ENCODE data around the gene EPC1. TPM values are rescaled to one million over a fixed set of nuclear protein-coding genes. Genes with fewer than 3 reads are reported as not detected.
"Not testable (repeated sequence)": the region's sequence is repeated elsewhere in the genome, so short reads cannot be mapped to it uniquely, and the experiment has no call there.

EPC1 gene
- total RNA-seq, 4 donors from 2014 or later: 47.5 to 72.8 (median 62.7) TPM

DNA sequence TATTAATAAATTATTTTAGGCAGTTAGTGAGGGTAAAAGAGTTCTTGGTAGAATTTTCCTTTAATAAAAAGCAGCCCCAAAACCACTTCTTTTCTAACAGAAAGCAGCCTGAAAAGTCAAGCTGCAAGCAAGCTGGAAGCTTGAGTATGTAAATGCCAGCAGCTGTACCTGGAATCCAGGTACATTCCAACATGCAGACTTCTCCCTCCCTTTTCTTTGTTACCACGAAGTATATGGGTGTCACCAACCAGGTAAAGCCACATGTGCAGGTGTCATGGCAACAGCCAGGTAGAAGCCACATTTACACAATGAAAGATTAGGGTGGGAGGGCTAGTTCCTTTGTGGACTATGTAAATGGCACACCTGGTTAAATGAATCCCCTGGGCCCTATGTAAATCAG, 114.6 kb downstream of the EPC1 start:
- no peak for DNase-seq (ENCODE audit: low spot score in 2 of 2)
- Histone ChIP-seq H3K4me1 (no peaks in the 10 kb centered on the region), H3K27ac (no peak overlapping the region), H3K36me3 (no peaks in the 10 kb centered on the region), H3K27me3 (no peaks in the 10 kb centered on the region), H3K4me3 (no peak overlapping the region), H3K9me3 (peaks cover 0 to 4% (median 0%) of the 10 kb centered on the region in 4 donors)
- TF ChIP-seq EP300 (IDR thresholded peaks at IDR 0.05): no peak
- TF ChIP-seq POLR2A (IDR thresholded peaks at IDR 0.05): no peak
- TF ChIP-seq, protein P1, sequence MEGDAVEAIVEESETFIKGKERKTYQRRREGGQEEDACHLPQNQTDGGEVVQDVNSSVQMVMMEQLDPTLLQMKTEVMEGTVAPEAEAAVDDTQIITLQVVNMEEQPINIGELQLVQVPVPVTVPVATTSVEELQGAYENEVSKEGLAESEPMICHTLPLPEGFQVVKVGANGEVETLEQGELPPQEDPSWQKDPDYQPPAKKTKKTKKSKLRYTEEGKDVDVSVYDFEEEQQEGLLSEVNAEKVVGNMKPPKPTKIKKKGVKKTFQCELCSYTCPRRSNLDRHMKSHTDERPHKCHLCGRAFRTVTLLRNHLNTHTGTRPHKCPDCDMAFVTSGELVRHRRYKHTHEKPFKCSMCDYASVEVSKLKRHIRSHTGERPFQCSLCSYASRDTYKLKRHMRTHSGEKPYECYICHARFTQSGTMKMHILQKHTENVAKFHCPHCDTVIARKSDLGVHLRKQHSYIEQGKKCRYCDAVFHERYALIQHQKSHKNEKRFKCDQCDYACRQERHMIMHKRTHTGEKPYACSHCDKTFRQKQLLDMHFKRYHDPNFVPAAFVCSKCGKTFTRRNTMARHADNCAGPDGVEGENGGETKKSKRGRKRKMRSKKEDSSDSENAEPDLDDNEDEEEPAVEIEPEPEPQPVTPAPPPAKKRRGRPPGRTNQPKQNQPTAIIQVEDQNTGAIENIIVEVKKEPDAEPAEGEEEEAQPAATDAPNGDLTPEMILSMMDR (IDR thresholded peaks at IDR 0.05): no peak
- 21 to 67% methylated on average over 1 of the region's 1 CpG for WGBS, 2 donors

DNA sequence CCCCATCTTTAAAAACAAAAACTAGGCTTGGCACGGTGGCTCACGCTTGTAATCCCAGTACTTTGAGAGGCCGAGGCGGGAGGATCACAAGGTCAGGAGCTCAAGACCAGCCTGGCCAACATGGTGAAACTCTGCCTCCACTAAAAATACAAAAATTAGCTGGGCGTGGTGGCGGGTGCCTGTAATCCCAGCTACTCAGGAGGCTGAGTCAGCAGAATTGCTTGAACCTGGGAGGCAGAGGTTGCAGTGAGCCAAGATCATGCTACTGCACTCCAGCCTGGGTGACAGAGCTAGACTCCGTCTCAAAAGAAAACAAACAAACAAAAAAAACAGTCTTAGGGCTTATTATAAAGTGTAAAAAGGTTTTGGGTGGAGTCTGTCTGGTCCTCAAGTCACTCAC, 117.2 kb downstream of the EPC1 start:
- not testable (repeated sequence) for DNase-seq (ENCODE audit: low spot score in 2 of 2); H3K27me3 ChIP-seq; H3K4me3 ChIP-seq; H3K9me3 ChIP-seq; H3K4me1 ChIP-seq; H3K27ac ChIP-seq; H3K36me3 ChIP-seq
- 89 to 90% methylated on average over 7 of the region's 7 CpGs for WGBS, 2 donors

DNA sequence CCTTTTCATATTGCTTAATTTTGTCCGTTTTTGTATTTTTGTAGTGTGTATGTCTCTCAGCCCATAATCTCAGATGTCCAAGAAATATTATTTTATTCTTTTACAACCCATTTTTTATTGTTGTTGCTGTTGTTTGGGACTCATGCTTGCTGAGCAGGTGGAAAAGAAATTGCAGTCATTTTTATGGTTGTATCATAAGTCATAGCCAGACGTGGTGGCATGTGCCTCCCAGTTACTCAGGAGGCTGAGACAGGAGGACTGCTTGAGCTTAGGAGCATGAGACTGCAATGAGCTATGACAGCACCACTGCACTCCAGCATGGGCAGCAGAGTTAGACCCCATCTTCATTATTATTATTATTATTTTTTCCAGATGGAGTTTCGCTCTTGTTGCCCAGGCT, 117.8 kb downstream of the EPC1 start:
- Histone ChIP-seq H3K27me3 (no peaks in the 10 kb centered on the region), H3K27ac (no peak overlapping the region), H3K4me3 (no peak overlapping the region), H3K9me3 (peaks cover 0 to 4% (median 0%) of the 10 kb centered on the region in 4 donors), H3K4me1 (no peaks in the 10 kb centered on the region), H3K36me3 (no peaks in the 10 kb centered on the region)
- DNase-seq (ENCODE audit: low spot score in 2 of 2): no peak
- WGBS, 2 donors: 46 to 68% methylated on average over 3 of the region's 3 CpGs
- TF ChIP-seq EP300 (IDR thresholded peaks at IDR 0.05) (no peak), POLR2A (IDR thresholded peaks at IDR 0.05) (no peak)

DNA sequence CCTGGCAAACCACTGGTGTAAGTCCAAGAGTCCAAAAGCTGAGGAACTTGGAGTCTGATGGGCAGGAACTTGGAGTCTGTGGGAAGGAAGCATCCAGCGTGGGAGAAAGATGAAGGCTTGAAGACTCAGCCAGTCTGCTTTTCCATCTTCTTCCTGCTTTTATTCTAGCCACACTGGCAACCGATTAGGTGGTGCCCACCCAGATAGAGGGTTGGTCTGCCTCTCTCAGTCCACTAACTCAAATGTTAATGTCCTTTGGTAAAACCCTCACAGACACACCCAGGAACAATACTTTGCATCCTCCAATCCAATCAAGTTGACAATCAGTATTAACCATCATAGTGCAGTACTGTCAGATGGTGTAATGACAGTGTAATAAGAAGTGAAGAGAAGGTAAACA, 119.2 kb downstream of the EPC1 start:
- TF ChIP-seq POLR2A (IDR thresholded peaks at IDR 0.05) (no peak), EP300 (IDR thresholded peaks at IDR 0.05) (no peak)
- TF ChIP-seq, protein P1 (IDR thresholded peaks at IDR 0.05): no peak
- Histone ChIP-seq H3K9me3 (no peaks in the 10 kb centered on the region), H3K27ac (no peak overlapping the region), H3K27me3 (no peaks in the 10 kb centered on the region), H3K36me3 (no peaks in the 10 kb centered on the region), H3K4me3 (no peak overlapping the region), H3K4me1 (no peaks in the 10 kb centered on the region)
- WGBS, 2 donors: 46 to 47% methylated on average over 2 of the region's 2 CpGs
- no peak for DNase-seq (ENCODE audit: low spot score in 2 of 2)

DNA sequence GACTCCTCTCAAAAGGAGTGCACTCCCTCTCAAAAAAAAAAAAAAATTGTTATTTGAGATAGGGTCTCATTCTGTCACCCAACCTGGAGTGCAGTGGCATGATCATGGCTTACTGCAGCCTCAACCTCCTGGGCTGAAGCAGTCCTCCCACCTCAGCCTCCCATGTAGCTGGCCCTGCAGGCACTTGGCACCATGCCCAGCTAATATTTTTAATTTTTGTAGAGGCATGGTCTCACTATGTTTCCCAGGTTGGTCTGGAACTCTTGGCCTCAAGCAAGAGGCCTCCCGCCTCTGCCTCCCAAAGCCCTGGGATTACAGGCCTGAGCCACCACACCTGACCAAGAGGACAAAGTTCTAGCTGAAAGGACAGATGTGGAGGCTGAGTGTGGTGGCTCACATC, 120.3 kb downstream of the EPC1 start:
- TF ChIP-seq EP300 (IDR thresholded peaks at IDR 0.05) (no peak), POLR2A (IDR thresholded peaks at IDR 0.05) (no peak)
- TF ChIP-seq, protein P1 (IDR thresholded peaks at IDR 0.05): no peak
- WGBS, 2 donors: 100% methylated on average over 1 of the region's 1 CpG
- DNase-seq (ENCODE audit: low spot score in 2 of 2): no peak
- Histone ChIP-seq H3K27ac (no peak overlapping the region), H3K4me3 (no peak overlapping the region), H3K9me3 (no peaks in the 10 kb centered on the region), H3K27me3 (no peaks in the 10 kb centered on the region), H3K36me3 (no peaks in the 10 kb centered on the region), H3K4me1 (no peaks in the 10 kb centered on the region)

DNA sequence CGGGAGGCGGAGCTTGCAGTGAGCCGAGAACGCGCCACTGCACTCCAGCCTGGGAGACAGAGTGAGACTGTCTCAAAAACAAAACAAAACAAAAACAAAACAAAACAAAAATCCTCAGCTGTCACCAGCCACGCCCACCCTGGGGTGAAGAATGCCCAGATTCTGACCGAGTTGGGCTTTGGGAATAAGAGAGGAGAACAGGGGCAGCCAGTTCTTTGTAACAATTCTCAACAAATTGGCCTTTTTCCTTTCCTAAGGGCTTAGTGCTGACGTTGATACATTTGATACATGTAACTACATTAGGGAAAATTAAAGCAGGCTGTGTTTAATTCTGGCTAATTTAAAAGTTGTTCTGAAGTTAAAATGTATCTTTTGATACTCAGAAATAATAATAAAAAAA, 121.0 kb downstream of the EPC1 start:
- no peak for DNase-seq (ENCODE audit: low spot score in 2 of 2)
- no peaks in the 10 kb centered on the region for H3K9me3 ChIP-seq
- WGBS, 2 donors: 79 to 88% methylated on average over 8 of the region's 8 CpGs
- H3K36me3 ChIP-seq: no peaks in the 10 kb centered on the region
- H3K4me1 ChIP-seq: no peaks in the 10 kb centered on the region
- no peak overlapping the region for H3K4me3 ChIP-seq
- H3K27me3 ChIP-seq: no peaks in the 10 kb centered on the region
- TF ChIP-seq EP300 (IDR thresholded peaks at IDR 0.05) (no peak), POLR2A (IDR thresholded peaks at IDR 0.05) (no peak)
- TF ChIP-seq, protein P1 (IDR thresholded peaks at IDR 0.05): no peak
- H3K27ac ChIP-seq: no peak overlapping the region

DNA sequence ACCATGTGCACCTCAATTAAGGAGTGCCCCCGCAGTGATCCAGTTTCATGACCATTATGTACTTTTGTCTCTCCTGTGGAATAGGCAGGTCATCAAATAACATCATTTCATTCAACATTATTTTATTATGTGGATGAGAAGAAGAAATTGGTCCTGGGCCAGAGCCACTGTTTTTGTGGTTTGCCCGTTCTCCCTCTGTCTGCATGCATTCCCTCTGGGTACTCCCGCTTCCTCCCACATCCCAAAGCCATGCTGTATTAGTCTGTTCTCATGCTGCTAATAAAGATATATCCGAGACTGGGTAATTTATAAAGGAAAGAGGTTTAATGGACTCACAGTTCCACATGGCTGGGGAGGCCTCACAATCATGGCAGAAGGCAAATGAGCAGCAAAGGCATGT, 124.6 kb downstream of the EPC1 start:
- H3K36me3 ChIP-seq; H3K27ac ChIP-seq; H3K4me1 ChIP-seq; H3K4me3 ChIP-seq; H3K27me3 ChIP-seq; DNase-seq (ENCODE audit: low spot score in 2 of 2): not testable (repeated sequence)
- H3K9me3 ChIP-seq: peaks cover 0 to 20% (median 1%) of the 10 kb centered on the region in 4 donors
- WGBS, 2 donors: 73% methylated on average over 4 of the region's 4 CpGs

DNA sequence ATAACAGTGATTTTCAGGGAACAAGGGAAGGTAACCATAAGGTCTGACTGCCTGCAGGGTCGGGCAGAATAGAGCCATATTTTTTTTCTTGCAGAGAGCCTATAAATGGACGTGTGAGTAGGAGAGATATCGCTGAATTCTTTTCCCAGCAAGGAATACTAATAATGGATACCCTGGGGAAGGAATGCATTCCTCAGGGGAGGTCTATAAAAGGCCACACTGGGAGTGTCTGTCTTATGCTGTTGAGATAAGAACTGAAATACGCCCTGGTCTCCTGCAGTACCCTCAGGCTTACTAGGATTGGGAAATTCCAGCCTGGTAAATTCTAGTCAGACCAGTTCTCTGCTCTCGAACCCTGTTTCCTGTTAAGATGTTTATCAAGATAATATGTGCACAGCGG, 127.8 kb downstream of the EPC1 start:
- H3K4me1 ChIP-seq; H3K27ac ChIP-seq; H3K27me3 ChIP-seq; H3K4me3 ChIP-seq; DNase-seq (ENCODE audit: low spot score in 2 of 2); H3K36me3 ChIP-seq: not testable (repeated sequence)
- WGBS, 2 donors: 77 to 82% methylated on average over 6 of the region's 6 CpGs
- H3K9me3 ChIP-seq: peaks cover 0 to 20% (median 1%) of the 10 kb centered on the region in 4 donors

DNA sequence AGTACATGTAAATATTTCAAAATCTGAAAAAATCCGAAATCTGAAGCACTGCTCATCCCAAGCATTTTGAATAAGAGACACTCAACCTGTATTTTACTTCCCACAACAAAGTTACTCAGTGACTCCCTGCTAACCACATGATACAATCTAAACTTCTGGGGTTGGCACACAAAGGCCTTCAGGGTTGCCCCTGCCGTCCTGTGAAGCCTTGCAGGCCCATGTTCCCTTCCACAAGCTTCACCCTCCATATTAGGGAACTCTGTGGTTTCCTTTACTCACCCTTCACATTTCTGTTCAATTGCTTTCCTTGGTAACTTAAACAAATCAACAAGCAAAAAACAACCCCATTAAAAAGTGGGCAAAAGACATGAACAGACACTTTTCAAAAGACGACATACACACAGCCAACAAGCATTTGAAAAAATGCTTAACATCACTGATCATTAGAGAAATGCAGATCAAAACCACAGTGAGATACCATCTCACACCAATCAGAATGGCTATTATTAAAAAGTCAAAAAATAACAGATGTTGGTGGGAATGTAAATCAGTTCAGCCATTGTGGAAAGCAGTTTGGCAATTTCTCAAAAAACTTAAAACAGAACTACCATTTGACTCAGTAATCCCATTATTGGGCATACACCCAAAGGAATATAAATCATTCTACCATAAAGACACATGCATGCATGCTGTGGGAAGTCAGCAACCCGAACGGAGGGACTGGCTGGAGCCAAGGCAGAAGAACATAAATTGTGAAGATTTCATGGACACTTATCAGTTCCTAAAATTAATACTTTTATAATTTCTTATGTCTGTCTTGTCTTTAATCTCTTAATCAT, 128.5 kb downstream of the EPC1 start:
- H3K9me3 ChIP-seq: peaks cover 0 to 20% (median 1%) of the 10 kb centered on the region in 4 donors
- not testable (repeated sequence) for H3K27ac ChIP-seq; H3K4me3 ChIP-seq; H3K4me1 ChIP-seq; DNase-seq (ENCODE audit: low spot score in 2 of 2); H3K36me3 ChIP-seq; H3K27me3 ChIP-seq
- 63 to 77% methylated on average over 5 of the region's 5 CpGs for WGBS, 2 donors

Data from tibial nerve (tissue), 4 donors.